GM21737 (cell line): ENCODE results near the gene SFMBT2.

Experiments used
- ATAC-seq: cut with Tn5 transposase; IDR thresholded peaks from one replicate; pipeline ENCODE4 v1.9.1; 2021; ENCODE audit warnings: mild to moderate bottlenecking, moderate library complexity; ENCODE audit not compliant: unreplicated experiment

The SFMBT2 gene

GRCh38 chr10:7161484-7162250 lies 249.2 kb downstream of the SFMBT2 start:
- no peak for ATAC-seq

DNA sequence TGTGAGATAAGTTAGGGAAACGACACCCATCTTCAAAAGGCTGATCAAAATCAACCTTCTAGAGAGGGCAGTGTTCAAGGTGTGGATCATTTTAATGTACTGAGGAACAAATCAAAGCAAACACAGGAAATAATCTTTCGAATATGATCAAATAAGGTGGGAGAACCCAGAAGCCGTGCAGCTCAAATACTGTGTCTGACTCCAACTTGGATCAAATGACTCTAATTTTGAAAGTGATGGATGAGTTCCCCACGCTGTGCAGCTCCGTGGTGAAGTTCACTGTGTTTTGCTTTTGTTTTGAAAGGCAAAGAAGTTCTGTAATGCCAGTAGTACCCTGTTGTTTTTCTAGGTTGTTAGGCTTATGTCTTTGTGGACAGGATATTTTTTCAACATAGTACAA lies 250.9 kb downstream of the SFMBT2 start:
- ATAC-seq, result no peak

DNA sequence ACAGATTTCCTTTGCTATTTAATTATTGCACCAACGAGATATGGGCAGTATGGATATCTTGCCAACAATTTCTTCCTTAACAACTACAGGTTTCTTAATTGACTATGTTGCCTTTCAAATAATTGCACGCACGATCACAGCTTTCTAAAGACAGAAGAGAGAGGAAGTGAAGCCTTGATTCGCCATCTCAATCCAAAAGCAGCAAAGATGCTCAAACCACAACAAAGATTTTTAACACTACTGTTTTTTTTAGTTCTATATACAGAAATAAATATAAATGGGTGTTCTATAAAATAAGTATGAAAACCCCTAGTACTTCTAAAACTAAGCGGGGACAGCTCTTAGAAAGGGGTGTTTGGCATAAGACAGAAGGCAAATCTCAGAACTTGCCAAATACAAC lies 251.3 kb downstream of the SFMBT2 start:
- no peak for ATAC-seq

DNA sequence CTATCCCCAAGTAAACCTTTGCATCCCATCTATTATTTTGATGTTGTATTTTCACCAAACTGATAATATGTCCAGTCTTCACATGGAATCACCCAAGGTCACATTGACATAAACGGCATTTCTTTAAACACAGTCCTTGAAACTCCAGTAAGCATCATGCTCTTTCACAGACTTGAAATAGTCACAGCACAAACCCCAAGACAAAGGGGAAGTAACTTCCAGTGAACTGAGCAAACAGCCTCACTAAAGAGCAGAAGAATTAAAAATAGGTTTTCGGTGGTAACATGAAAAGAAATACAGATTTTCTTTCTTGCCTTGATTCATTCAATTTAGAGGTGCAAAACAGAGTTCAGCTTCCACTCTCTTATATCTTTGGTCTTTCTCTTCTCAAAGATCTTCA lies 253.7 kb downstream of the SFMBT2 start:
- ATAC-seq, result no peak

DNA sequence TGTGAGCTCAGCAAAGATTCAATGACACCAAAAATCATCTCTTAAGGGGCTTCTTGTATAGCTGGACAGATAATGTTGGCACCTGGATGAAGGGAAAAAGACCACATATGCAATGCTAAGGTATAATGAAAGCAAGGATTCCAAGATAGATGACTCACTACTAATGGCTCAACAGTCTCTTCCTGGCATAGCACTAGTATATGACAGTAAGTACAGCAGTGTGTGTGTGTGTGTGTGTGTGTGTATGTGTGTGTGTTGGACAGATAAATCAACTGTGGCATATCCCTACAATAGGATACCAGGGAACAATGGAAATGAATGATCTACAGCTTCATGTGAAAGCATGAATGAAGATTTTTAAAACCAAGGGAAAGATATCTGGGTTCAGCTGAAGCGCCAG lies 257.1 kb downstream of the SFMBT2 start:
- ATAC-seq, result no peak

DNA sequence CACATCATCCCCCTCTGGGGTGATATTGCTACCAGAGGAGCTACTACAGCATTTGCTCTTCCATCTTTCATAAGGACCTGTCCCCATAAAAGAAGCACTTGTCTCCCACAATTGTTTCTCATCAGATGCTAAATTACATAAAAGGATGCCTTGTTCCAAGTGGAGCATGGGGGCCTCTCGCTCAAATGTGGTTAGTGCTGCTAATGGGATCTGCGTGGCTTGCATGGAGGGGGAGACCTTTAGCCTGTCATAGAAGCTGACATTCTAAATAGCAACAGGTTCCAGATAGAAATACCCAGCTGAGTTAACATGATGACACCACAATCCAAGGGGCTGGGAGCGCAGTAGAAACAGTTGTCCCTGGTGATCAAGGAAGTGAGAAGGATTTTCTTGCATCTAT lies 257.9 kb downstream of the SFMBT2 start:
- no peak for ATAC-seq

GRCh38 chr10:7152341-7152740 lies 258.5 kb downstream of the SFMBT2 start:
- ATAC-seq, result no peak

- ATAC-seq, result no peak
These were observed 259.3 kb downstream of the SFMBT2 start for GRCh38 chr10:7151538-7151937.

DNA sequence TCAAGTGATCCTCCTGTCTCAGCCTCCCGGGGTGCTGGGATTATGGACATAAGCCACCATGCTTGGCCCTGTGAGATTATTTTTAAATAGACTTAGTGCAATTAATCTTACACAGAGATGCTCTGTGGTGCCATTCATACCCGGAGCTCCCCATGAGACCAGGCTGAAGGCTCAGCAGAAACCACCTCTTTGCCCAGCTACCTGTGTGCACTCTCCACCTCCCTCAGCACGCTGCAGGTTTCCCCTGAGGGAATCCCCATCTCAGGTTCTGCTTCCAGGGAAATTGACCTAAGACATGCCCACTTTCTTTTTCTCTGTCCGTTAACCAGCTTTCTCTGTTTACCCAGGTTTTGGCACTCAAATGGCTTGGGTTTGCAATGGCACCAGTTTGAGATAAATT lies 260.5 kb downstream of the SFMBT2 start:
- no peak for ATAC-seq

DNA sequence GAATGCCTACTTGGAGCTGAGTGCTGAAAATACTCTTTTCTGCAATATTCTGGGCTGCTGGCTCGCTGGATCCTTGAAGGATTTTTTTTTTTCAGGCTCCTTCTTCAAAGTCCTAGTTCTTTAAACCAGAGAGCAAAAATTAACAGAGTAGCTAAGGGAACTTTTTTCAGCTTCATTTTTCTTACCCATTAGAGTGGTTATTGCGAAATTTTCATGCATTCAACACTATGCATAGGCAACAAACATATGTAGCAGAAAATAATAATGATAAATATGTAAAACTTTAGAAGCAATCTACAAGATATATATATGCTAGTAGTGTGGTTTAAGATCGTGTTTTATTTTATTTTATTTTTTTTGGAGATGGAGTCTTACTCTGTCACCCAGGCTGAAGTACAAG lies 264.6 kb downstream of the SFMBT2 start:
- no peak for ATAC-seq

- no peak for ATAC-seq
These were observed 274.8 kb downstream of the SFMBT2 start for GRCh38 chr10:7136016-7136415.

DNA sequence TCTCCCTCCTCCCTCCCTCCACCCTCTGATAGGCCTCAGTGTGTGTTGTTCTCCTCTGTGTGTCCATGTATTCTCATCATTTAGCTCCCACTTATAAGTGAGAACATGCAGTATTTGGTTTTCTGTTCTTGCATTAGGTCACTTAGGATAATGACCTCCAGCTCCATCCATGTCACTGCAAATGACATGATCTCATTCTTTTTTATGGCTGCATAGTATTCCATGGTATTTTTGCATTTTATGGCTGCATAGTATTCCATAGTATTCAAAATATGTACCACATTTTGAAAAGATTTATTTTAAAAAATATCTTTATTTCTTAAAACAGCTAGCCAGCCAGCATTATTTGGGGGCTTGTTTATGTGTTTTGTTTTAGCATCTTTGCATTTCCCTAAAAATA lies 275.6 kb downstream of the SFMBT2 start:
- no peak for ATAC-seq

DNA sequence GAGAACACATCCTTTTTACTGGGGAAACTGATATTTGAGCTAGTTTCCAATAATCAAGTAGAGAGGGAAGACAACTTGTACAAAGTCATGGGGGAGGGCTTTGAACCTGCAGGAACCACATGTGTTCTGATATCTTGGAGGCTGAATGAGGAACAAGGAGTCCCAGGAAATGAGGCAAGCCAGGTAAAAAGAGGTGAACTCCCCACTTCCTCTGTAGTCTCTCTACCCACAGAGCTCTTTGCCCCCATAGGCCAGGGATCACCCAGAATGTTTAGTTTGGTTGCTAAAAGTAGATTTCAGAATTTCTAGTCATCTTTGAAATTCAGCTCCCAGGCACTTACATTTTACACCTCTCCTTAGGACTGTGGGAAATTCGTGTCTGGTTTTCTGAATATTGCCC lies 276.4 kb downstream of the SFMBT2 start:
- ATAC-seq, result no peak

DNA sequence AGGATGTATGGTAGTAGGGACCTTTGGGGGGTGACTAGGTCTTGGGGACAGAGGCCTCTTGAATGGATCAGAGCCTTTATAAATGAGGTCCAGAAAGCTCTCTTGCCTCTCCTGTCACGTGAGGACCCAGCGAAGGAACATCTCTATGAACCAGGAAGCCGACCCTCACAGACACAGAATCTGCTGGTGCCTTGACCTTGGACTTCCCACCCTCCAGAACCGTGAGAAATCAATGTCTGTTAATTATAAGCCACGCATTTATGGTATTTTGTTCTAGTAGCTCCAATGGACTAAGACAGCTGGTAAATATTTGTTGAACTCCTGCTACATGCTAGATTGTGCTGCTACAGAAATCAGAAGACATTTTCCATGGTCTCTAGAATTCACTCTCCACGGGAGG lies 276.9 kb downstream of the SFMBT2 start:
- no peak for ATAC-seq

- ATAC-seq, result no peak
These were observed 277.6 kb downstream of the SFMBT2 start for GRCh38 chr10:7133278-7133677.

DNA sequence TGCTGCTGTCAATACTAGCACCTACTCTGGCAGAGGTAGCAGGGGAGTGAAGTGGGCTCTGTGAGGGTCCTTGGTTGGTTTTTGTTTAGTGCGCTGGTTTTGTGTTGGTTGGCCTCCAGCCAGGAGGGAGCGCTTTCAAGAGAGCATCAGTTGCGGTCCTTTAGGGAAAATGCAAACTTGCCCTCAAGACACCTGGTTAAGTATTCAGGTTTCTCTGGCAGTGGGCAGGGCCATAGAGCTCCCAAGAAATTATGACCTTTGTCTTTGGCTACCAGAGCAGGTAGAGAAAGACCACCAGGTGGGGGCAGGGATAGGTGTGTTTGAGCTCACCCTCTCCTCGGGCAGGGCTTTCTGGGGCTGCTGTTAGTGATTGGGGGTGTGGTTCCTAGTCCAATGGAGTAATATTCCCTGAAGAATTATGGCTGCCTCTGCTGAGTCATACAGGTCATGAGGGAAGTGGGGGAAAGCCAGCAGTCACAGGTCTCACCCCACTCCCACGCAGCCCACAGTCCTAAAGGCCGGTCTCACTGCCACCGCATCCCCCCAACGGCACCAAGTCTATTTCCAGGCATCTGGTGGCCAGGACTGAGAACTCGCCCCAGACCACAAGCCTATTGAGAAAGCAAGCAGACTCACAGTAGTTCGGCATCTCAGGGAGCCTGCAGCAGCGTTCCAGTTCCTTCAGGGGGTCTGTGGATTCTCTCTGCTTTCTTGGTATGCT lies 280.5 kb downstream of the SFMBT2 start:
- no peak for ATAC-seq

DNA sequence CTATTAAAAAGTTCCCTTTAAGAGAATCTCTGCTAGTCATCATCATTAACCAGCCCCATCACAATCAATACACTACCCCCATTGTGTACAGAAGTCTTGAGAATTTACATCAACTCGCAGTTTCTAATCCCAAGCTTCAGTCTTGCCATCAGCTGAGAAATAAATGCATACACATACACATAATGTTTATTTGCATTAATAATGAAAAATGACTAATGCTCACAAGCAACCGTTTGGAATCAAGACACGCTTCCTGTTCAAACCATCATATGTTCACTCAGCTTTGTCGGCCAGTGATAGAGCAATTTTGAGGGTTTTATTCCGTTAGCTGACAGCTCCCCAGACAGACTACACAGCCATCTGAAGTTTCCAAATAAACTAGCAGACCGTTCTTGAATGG lies 287.1 kb downstream of the SFMBT2 start:
- no peak for ATAC-seq

- no peak for ATAC-seq
These were observed 288.3 kb downstream of the SFMBT2 start for GRCh38 chr10:7122561-7122960.

DNA sequence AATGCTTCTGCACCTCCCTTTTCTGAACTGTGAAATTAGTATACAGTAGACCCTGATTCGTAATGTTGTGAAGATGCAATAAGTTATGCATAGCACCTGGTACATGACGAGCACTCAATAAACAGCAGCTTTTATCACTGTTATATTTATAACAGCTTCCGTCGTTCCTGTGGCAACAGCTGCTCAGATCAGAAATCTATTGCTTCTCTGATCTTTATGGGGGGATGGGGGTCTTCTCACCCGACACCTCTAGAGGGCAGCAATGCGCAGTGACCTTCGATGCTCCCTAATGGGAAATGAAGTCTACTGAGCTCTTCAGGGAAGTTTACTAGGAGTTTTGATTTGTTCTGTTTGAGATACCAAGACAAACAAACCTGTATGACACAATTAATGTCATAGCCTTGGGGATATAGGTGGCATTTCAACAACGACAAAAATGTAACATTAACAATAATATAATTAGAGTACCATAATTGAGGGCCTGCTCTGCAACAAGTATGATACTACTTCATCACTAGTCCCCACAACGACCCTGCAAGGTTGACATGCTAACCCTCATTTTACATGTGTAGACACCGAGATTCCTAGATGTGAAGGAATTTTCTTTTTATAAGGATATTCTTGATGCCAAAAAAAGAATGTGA lies 289.6 kb downstream of the SFMBT2 start:
- no peak for ATAC-seq

DNA sequence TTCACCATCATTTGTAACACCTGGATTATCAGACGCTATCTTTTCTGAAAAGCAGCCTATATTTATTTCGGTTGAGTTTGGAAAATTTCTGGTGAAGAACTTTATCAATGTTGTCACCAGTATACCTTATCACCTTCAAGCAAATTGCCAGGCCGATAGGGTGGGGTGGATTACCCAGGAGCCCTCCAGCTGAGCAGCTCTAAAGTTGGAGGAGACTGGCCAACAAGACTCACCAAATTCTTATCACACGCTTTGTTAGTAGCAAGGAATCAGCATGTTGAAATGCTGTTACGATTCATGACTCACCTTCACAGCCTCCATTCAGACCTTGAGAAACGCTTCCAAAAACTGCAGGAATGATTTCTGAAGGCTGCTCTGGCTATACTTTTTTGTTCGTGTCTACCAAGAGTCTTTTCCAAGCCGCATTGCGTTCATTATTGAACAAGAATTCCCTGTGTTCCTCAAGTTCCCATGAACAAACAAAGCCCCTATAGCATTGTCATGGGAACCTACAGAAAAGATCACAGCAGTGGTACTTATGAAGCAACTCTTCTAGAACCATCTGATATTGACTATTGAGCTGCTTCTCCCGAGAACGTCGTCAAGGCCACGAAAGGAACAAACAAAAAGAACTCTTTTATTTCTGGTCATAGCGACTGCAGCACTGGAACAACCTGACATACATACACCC lies 291.4 kb downstream of the SFMBT2 start:
- ATAC-seq, result no peak
